Osteocyte (in vitro differentiated cells): ENCODE data around the gene URB2. TPM values are rescaled to one million over a fixed set of nuclear protein-coding genes. Genes with fewer than 3 reads are reported as not detected.
"Not testable (repeated sequence)": the region's sequence is repeated elsewhere in the genome, so short reads cannot be mapped to it uniquely, and the experiment has no call there.

Source experiments
- DNase-seq: peaks from one replicate; pipeline ENCODE4 v3.0.0; 2021; ENCODE audit warnings: mixed read lengths; ENCODE audit not compliant: unreplicated experiment; ENCODE audit errors: extremely low spot score
- H3K27ac Mint-ChIP-seq: one replicate; pipeline ENCODE4 v1.8.0; 2021; ENCODE audit warnings: mild to moderate bottlenecking, mixed read lengths; ENCODE audit not compliant: unreplicated experiment
- H3K27me3 Mint-ChIP-seq: one replicate; pipeline ENCODE4 v1.8.0; 2021; ENCODE audit warnings: mixed read lengths; ENCODE audit not compliant: unreplicated experiment
- H3K36me3 Mint-ChIP-seq: one replicate; pipeline ENCODE4 v1.8.0; 2021; ENCODE audit warnings: mixed read lengths; ENCODE audit not compliant: unreplicated experiment
- H3K4me1 Mint-ChIP-seq: one replicate; pipeline ENCODE4 v1.8.0; 2021; ENCODE audit warnings: mixed read lengths; ENCODE audit not compliant: unreplicated experiment
- H3K4me3 Mint-ChIP-seq: one replicate; pipeline ENCODE4 v1.8.0; 2021; ENCODE audit warnings: mild to moderate bottlenecking, moderate library complexity, mixed read lengths; ENCODE audit not compliant: unreplicated experiment
- H3K9me3 Mint-ChIP-seq: one replicate; pipeline ENCODE4 v1.8.0; 2021; ENCODE audit warnings: mixed read lengths; ENCODE audit not compliant: unreplicated experiment
- CTCF ChIP-seq: fragments of 200-600 bp; sonication (generic); IDR thresholded peaks from 2 replicates; pipeline ENCODE4 v1.5.0; 2021; ENCODE audit warnings: antibody characterized with exemption, mild to moderate bottlenecking, moderate library complexity
- total RNA-seq: library from RNA; stranded (reverse); gene quantifications from 2 replicates; pipeline ENCODE4 v1.2.1, GENCODE V29; 2021

The URB2 gene
- total RNA-seq, 1 donor from 2014 or later = 11.1 TPM

- Mint-ChIP-seq H3K27ac (no peak overlapping the region), H3K27me3 (no peaks in the 10 kb centered on the region), H3K4me1 (peaks cover 27% of the 10 kb centered on the region), H3K36me3 (peaks cover 27% of the 10 kb centered on the region), H3K9me3 (no peaks in the 10 kb centered on the region), H3K4me3 (no peak overlapping the region)
- TF ChIP-seq CTCF = no peak
- DNase-seq = peak; percentile 83
These were observed 31.6 kb upstream of the URB2 start for GRCh38 chr1:229594227-229595008.

GRCh38 chr1:229595876-229596275, 30.2 kb upstream of the URB2 start:
- not testable (repeated sequence) for H3K27me3 Mint-ChIP-seq, H3K4me3 Mint-ChIP-seq, DNase-seq, H3K9me3 Mint-ChIP-seq
- Mint-ChIP-seq H3K36me3 (peaks cover 33% of the 10 kb centered on the region), H3K27ac (peak overlapping the region; percentile 94), H3K4me1 (peaks cover 29% of the 10 kb centered on the region)

GRCh38 chr1:229596925-229597699, 28.9 kb upstream of the URB2 start:
- Mint-ChIP-seq H3K36me3 (peaks cover 45% of the 10 kb centered on the region), H3K27me3 (no peaks in the 10 kb centered on the region), H3K9me3 (no peaks in the 10 kb centered on the region), H3K4me1 (peaks cover 29% of the 10 kb centered on the region), H3K4me3 (no peak overlapping the region), H3K27ac (peak overlapping the region; percentile 94)
- TF ChIP-seq CTCF = no peak
- DNase-seq = no peak

GRCh38 chr1:229597877-229598276, 28.2 kb upstream of the URB2 start:
- no peak for DNase-seq
- no peak overlapping the region for H3K4me3 Mint-ChIP-seq

More at GRCh38 chr1:229597877-229598276, 28.2 kb upstream of the URB2 start:
- Mint-ChIP-seq H3K36me3 (peaks cover 53% of the 10 kb centered on the region), H3K4me1 (peaks cover 29% of the 10 kb centered on the region), H3K9me3 (no peaks in the 10 kb centered on the region), H3K27ac (peak overlapping the region; percentile 94), H3K27me3 (no peaks in the 10 kb centered on the region)
- no peak for TF ChIP-seq CTCF
